ENCODE results near the gene OPTC.
"Not testable (repeated sequence)": the region's sequence is repeated elsewhere in the genome, so short reads cannot be mapped to it uniquely, and the experiment has no call there.

OPTC gene

GRCh38 chr1:203493901-203494300, at the start of gene OPTC:
OPTC (plus strand) TSS chr1:203494153; CDS start chr1:203496006, 1,853 bp downstream.
- Histone ChIP-seq H3K9me3 (ENCODE audit: control insufficient read depth, low read length) (no peaks in the 10 kb centered on the region), H3K36me3 (ENCODE audit: control insufficient read depth, insufficient read depth, low read length) (no peaks in the 10 kb centered on the region), H3K4me2 (ENCODE audit: low read length) (no peak within 1 kb of the TSS), H3K27me3 (ENCODE audit: control insufficient read depth, insufficient read depth, low read length) (no peaks in the 10 kb centered on the region), H2AFZ (no peak within 1 kb of the TSS), H3K4me1 (no peaks in the 10 kb centered on the region), H3K4me3 (ENCODE audit: low read depth, low read length) (no peak within 1 kb of the TSS), H3K9ac (no peak within 1 kb of the TSS), H3K79me2 (no peaks in the 10 kb centered on the region), H3K27ac (no peak within 1 kb of the TSS)
- no peak for TF ChIP-seq CTCF (IDR thresholded peaks at IDR 0.05)

GRCh38 chr1:203444171-203444576, 49.8 kb upstream of the OPTC start:
- H3K79me2 ChIP-seq: no peaks in the 10 kb centered on the region
- H3K9me3 ChIP-seq (ENCODE audit: control insufficient read depth, low read length): no peaks in the 10 kb centered on the region
- H3K36me3 ChIP-seq (ENCODE audit: control insufficient read depth, insufficient read depth, low read length): no peaks in the 10 kb centered on the region
- H3K27me3 ChIP-seq (ENCODE audit: control insufficient read depth, insufficient read depth, low read length): no peaks in the 10 kb centered on the region
- H3K9ac ChIP-seq: no peak overlapping the region
- no peak overlapping the region for H3K4me2 ChIP-seq (ENCODE audit: low read length)
- no peak overlapping the region for H3K4me3 ChIP-seq (ENCODE audit: low read depth, low read length)
- TF ChIP-seq CTCF (IDR thresholded peaks at IDR 0.05): no peak
- H3K27ac ChIP-seq: no peak overlapping the region
- no peaks in the 10 kb centered on the region for H3K4me1 ChIP-seq
- H2AFZ ChIP-seq: no peak overlapping the region

- Histone ChIP-seq H2AFZ (no peak overlapping the region), H3K9ac (no peak overlapping the region), H3K4me3 (ENCODE audit: low read depth, low read length) (no peak overlapping the region), H3K9me3 (ENCODE audit: control insufficient read depth, low read length) (no peaks in the 10 kb centered on the region), H3K27ac (no peak overlapping the region), H3K4me1 (no peaks in the 10 kb centered on the region), H3K79me2 (no peaks in the 10 kb centered on the region), H3K27me3 (ENCODE audit: control insufficient read depth, insufficient read depth, low read length) (no peaks in the 10 kb centered on the region), H3K36me3 (ENCODE audit: control insufficient read depth, insufficient read depth, low read length) (no peaks in the 10 kb centered on the region), H3K4me2 (ENCODE audit: low read length) (no peak overlapping the region)
- TF ChIP-seq CTCF (IDR thresholded peaks at IDR 0.05): no peak
Measured at GRCh38 chr1:203447151-203447550, 46.8 kb upstream of the OPTC start.

- not testable (repeated sequence) for H3K36me3 ChIP-seq (ENCODE audit: control insufficient read depth, insufficient read depth, low read length); H3K4me3 ChIP-seq (ENCODE audit: low read depth, low read length); H3K4me2 ChIP-seq (ENCODE audit: low read length); H3K79me2 ChIP-seq; H2AFZ ChIP-seq; H3K27me3 ChIP-seq (ENCODE audit: control insufficient read depth, insufficient read depth, low read length); H3K4me1 ChIP-seq; H3K9ac ChIP-seq; H3K9me3 ChIP-seq (ENCODE audit: control insufficient read depth, low read length); H3K27ac ChIP-seq
Measured at GRCh38 chr1:203447598-203447997, 46.4 kb upstream of the OPTC start.

- no peaks in the 10 kb centered on the region for H3K79me2 ChIP-seq
- no peaks in the 10 kb centered on the region for H3K4me1 ChIP-seq
- no peak overlapping the region for H3K4me3 ChIP-seq (ENCODE audit: low read depth, low read length)
- no peak overlapping the region for H3K4me2 ChIP-seq (ENCODE audit: low read length)
- H2AFZ ChIP-seq: no peak overlapping the region
- no peaks in the 10 kb centered on the region for H3K27me3 ChIP-seq (ENCODE audit: control insufficient read depth, insufficient read depth, low read length)
- H3K27ac ChIP-seq: no peak overlapping the region
- TF ChIP-seq CTCF (IDR thresholded peaks at IDR 0.05): no peak
- no peak overlapping the region for H3K9ac ChIP-seq
- no peaks in the 10 kb centered on the region for H3K9me3 ChIP-seq (ENCODE audit: control insufficient read depth, low read length)
- no peaks in the 10 kb centered on the region for H3K36me3 ChIP-seq (ENCODE audit: control insufficient read depth, insufficient read depth, low read length)
Measured at GRCh38 chr1:203448521-203449061, 45.4 kb upstream of the OPTC start.
